NB4 (cell line): ENCODE results near the gene WDR76.

ENCODE experiments used
- CTCF ChIP-seq: IDR thresholded peaks from one replicate; pipeline ENCODE4 v1.5.1; 2012; ENCODE audit warnings: low read depth, low read length
- MAX ChIP-seq: IDR thresholded peaks from 2 replicates; pipeline ENCODE4 v1.6.1; 2011; ENCODE audit warnings: low read depth, low read length
- MYC ChIP-seq: IDR thresholded peaks from 2 replicates; pipeline ENCODE4 v1.6.1; 2011; ENCODE audit warnings: low read depth, low read length
- POLR2A ChIP-seq: IDR thresholded peaks from 2 replicates; pipeline ENCODE4 v1.6.1; 2011; ENCODE audit warnings: mild to moderate bottlenecking; ENCODE audit not compliant: insufficient read length; ENCODE audit errors: extremely low read depth

- no peak for TF ChIP-seq POLR2A
- TF ChIP-seq CTCF: no peak
- TF ChIP-seq MAX: no peak
- no peak for TF ChIP-seq MYC
Observed at GRCh38 chr15:43893956-43894355, 67.2 kb downstream of the WDR76 start.
